AG04450 (cell line): ENCODE results near the gene AKT2. TPM values are rescaled to one million over a fixed set of nuclear protein-coding genes. Genes with fewer than 3 reads are reported as not detected.

ENCODE experiments used
- CTCF ChIA-PET: fragments of 300-600, 350-600 bp; formaldehyde crosslinking; extraction: SDS; loops from one replicate; lab custom pipeline; 2022; ENCODE audit warnings: antibody characterized with exemption, inconsistent platforms; lab: Charles Lee
- POLR2A ChIA-PET: fragments of 350-600 bp; formaldehyde crosslinking; extraction: SDS; loops from one replicate; lab custom pipeline; 2021; ENCODE audit warnings: antibody characterized with exemption, inconsistent platforms; lab: Yijun Ruan, JAX
- DNase-seq: peaks from one replicate; pipeline ENCODE4 v3.0.0-alpha.2; 2011; ENCODE audit warnings: low read depth, low spot score
- H3K27ac ChIP-seq: one replicate; pipeline ENCODE4 v1.5.1; 2012; ENCODE audit warnings: low read depth, low read length, control low read depth
- H3K27me3 ChIP-seq: one replicate; pipeline ENCODE4 v1.6.0; 2012; ENCODE audit warnings: low read length; ENCODE audit not compliant: control insufficient read depth, insufficient read depth
- H3K4me3 ChIP-seq: 2 replicates; pipeline ENCODE4 v1.5.1; 2011; ENCODE audit warnings: mild to moderate bottlenecking, low read depth, low read length, control low read depth
- H3K9me3 ChIP-seq: 2 replicates; pipeline ENCODE4 v1.5.1; 2012; ENCODE audit warnings: low read length; ENCODE audit not compliant: control insufficient read depth, insufficient read depth
- polyA plus RNA-seq: library from polyadenylated mRNA; depleted of rRNA; stranded (reverse); fragments of >200 nt; gene quantifications from 2 replicates; pipeline ENCODE4 v1.2.3, GENCODE V29; 2011
- TF ChIP-seq, protein P1 (sequence below): IDR thresholded peaks from 2 replicates; pipeline ENCODE4 v1.5.1; 2011; ENCODE audit warnings: low read depth, low read length, control low read depth, inconsistent platforms

The AKT2 gene
- polyA plus RNA-seq, 1 experiment = 99.8 TPM

- Histone ChIP-seq H3K9me3 (no peaks in the 10 kb centered on the region; the same call in 1 of the 2 replicates), H3K4me3 (no peak overlapping the region), H3K27ac (no peak overlapping the region), H3K27me3 (peaks cover 16% of the 10 kb centered on the region)
- ChIA-PET POLR2A (no interaction called here), CTCF (no interaction called here)
- TF ChIP-seq, protein P1, sequence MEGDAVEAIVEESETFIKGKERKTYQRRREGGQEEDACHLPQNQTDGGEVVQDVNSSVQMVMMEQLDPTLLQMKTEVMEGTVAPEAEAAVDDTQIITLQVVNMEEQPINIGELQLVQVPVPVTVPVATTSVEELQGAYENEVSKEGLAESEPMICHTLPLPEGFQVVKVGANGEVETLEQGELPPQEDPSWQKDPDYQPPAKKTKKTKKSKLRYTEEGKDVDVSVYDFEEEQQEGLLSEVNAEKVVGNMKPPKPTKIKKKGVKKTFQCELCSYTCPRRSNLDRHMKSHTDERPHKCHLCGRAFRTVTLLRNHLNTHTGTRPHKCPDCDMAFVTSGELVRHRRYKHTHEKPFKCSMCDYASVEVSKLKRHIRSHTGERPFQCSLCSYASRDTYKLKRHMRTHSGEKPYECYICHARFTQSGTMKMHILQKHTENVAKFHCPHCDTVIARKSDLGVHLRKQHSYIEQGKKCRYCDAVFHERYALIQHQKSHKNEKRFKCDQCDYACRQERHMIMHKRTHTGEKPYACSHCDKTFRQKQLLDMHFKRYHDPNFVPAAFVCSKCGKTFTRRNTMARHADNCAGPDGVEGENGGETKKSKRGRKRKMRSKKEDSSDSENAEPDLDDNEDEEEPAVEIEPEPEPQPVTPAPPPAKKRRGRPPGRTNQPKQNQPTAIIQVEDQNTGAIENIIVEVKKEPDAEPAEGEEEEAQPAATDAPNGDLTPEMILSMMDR = no peak
- DNase-seq = no peak
Observed at GRCh38 chr19:40213882-40214570, 71.1 kb downstream of the AKT2 start.

DNA sequence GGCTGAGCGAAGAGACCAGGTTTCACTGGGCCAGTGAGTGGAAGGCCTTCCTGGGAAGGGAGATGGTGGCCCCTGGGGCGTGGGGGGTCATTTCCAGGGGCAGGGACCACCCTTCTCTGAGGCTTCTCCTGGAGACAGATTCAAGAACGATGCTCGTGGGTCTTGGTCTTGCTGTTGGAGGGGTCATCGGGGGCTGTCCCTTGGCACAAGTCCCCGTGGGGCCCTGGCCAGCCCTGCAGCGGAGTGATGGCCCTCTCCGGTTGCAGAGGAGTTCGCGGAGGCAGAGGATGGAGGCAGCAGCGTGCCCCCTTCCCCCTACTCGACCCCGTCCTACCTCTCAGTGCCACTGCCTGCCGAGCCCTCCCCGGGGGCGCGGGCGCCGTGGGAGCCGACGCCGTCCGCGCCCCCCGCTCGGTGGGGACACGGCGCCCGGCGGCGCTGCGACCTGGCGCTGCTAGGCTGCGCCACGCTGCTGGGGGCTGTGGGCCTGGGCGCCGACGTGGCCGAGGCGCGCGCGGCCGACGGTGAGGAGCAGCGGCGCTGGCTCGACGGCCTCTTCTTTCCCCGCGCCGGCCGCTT is 71.8 kb downstream of the AKT2 start:
- Histone ChIP-seq H3K27me3 (peaks cover 16% of the 10 kb centered on the region), H3K27ac (no peak overlapping the region), H3K9me3 (no peaks in the 10 kb centered on the region; the same call in 1 of the 2 replicates), H3K4me3 (no peak overlapping the region)
- TF ChIP-seq, protein P1 = no peak
- POLR2A ChIA-PET = no interaction called here
- DNase-seq = no peak
- CTCF ChIA-PET = no interaction called here

GRCh38 chr19:40210889-40211288 is 74.3 kb downstream of the AKT2 start:
- no peak for DNase-seq
- TF ChIP-seq, protein P1 = no peak
- Histone ChIP-seq H3K27ac (no peak overlapping the region), H3K4me3 (no peak overlapping the region), H3K27me3 (no peaks in the 10 kb centered on the region), H3K9me3 (peaks cover 1% of the 10 kb centered on the region; the same call in 1 of the 2 replicates)
- POLR2A ChIA-PET = no interaction called here
- CTCF ChIA-PET = interaction anchor here (0.7 kb wide), 1 partner anchor 71 kb away, joined by 3 read pairs; no protein-coding TSS in a partner anchor

GRCh38 chr19:40208602-40209001 is 76.5 kb downstream of the AKT2 start:
- Histone ChIP-seq H3K9me3 (peaks cover 4% of the 10 kb centered on the region; the same call in 1 of the 2 replicates), H3K27ac (no peak overlapping the region), H3K27me3 (no peaks in the 10 kb centered on the region), H3K4me3 (no peak overlapping the region)
- TF ChIP-seq, protein P1 = no peak
- no peak for DNase-seq
- CTCF ChIA-PET = no interaction called here
- POLR2A ChIA-PET = no interaction called here

DNA sequence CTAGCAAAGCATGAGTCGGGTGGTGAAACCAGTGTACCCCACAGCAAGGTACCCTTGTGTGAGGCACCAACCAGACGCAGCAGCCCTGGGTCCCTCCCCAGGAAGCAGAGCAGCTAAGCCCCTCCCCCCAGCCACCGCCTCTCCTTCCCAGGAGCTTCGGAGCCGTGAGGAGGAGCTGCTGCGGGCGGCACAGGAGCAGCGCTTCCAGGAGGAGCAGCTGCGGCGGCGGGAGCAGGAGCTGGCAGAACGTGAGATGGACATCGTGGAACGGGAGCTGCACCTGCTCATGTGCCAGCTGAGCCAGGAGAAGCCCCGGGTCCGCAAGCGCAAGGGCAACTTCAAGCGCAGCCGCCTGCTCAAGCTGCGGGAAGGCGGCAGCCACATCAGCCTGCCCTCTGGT is 79.4 kb downstream of the AKT2 start:
- Histone ChIP-seq H3K4me3 (no peak overlapping the region), H3K27me3 (no peaks in the 10 kb centered on the region), H3K9me3 (peaks cover 4% of the 10 kb centered on the region; the same call in 1 of the 2 replicates), H3K27ac (no peak overlapping the region)
- TF ChIP-seq, protein P1 = no peak
- ChIA-PET POLR2A (interaction anchor here (0.9 kb wide), 1 partner anchor 14 kb away, joined by 3 read pairs; no protein-coding TSS in a partner anchor), CTCF (no interaction called here)
- DNase-seq = no peak
